Neural progenitor cell (in vitro differentiated cells): ENCODE results near the gene LY6G6F. TPM values are rescaled to one million over a fixed set of nuclear protein-coding genes. Genes with fewer than 3 reads are reported as not detected.
A peak's percentile ranks its signal among the peaks of the same experiment; 100 is the strongest.

ENCODE experiments used
- DNase-seq: peaks from one replicate; pipeline ENCODE4 v3.0.0-alpha.2; 2016; ENCODE audit warnings: low spot score
- H2AFZ ChIP-seq: fragments of 200-600 bp; sonication (generic); replicated peaks from 2 replicates; pipeline ENCODE4 v1.6.1; 2016; ENCODE audit warnings: antibody characterized with exemption
- H3F3A ChIP-seq: fragments of 200-600 bp; sonication (generic); 2 replicates; pipeline ENCODE4 v1.6.1; 2016; ENCODE audit warnings: antibody characterized with exemption, low read depth
- H3K27ac ChIP-seq: fragments of 200-600 bp; sonication (generic); 2 replicates; pipeline ENCODE4 v1.5.1; 2016; ENCODE audit warnings: mild to moderate bottlenecking
- H3K27me3 ChIP-seq: fragments of 200-600 bp; sonication (generic); 2 replicates; pipeline ENCODE4 v1.6.1; 2016; ENCODE audit warnings: mild to moderate bottlenecking, moderate library complexity
- H3K36me3 ChIP-seq: fragments of 200-600 bp; sonication (generic); 2 replicates; pipeline ENCODE4 v1.5.1; 2016
- H3K4me1 ChIP-seq: fragments of 200-600 bp; sonication (generic); 2 replicates; pipeline ENCODE4 v1.6.1; 2016; ENCODE audit warnings: mixed run types
- H3K4me2 ChIP-seq: fragments of 200-600 bp; sonication (generic); 2 replicates; pipeline ENCODE4 v1.6.1; 2016
- H3K4me3 ChIP-seq: fragments of 200-600 bp; sonication (generic); 2 replicates; pipeline ENCODE4 v1.5.1; 2016
- H3K79me2 ChIP-seq: fragments of 200-600 bp; sonication (generic); 2 replicates; pipeline ENCODE4 v1.6.1; 2016; ENCODE audit warnings: low read depth
- H3K9ac ChIP-seq: fragments of 200-600 bp; sonication (generic); 2 replicates; pipeline ENCODE4 v1.6.1; 2016
- H3K9me3 ChIP-seq: fragments of 200-600 bp; sonication (generic); 2 replicates; pipeline ENCODE4 v1.5.1; 2016; ENCODE audit warnings: low read depth
- H4K20me1 ChIP-seq: fragments of 200-600 bp; sonication (generic); 2 replicates; pipeline ENCODE4 v1.6.1; 2016; ENCODE audit warnings: low read depth
- H3K27ac Mint-ChIP-seq: 3 replicates; pipeline ENCODE4 v1.8.0; 2021; ENCODE audit warnings: mixed read lengths
- H3K27me3 Mint-ChIP-seq: 2 replicates; pipeline ENCODE4 v1.8.0; 2022; ENCODE audit warnings: low read depth, mild to moderate bottlenecking, inconsistent platforms, moderate library complexity, mixed read lengths; ENCODE audit not compliant: insufficient read depth
- H3K36me3 Mint-ChIP-seq: 3 replicates; pipeline ENCODE4 v1.8.0; 2021; ENCODE audit warnings: mixed read lengths
- H3K4me1 Mint-ChIP-seq: 3 replicates; pipeline ENCODE4 v1.8.0; 2021; ENCODE audit warnings: mixed read lengths
- H3K4me3 Mint-ChIP-seq: 3 replicates; pipeline ENCODE4 v1.8.0; 2021; ENCODE audit warnings: mild to moderate bottlenecking, moderate library complexity, mixed read lengths
- H3K9me3 Mint-ChIP-seq: 3 replicates; pipeline ENCODE4 v1.8.0; 2020; ENCODE audit warnings: mixed read lengths
- EZH2 ChIP-seq: fragments of 200-600 bp; sonication (generic); IDR thresholded peaks from 2 replicates; pipeline ENCODE4 v1.6.1; 2017; ENCODE audit warnings: antibody characterized with exemption, mild to moderate bottlenecking, moderate library complexity
- EZH2phosphoT487 ChIP-seq: fragments of 200-600 bp; sonication (generic); IDR thresholded peaks from 2 replicates; pipeline ENCODE4 v1.6.1; 2017; ENCODE audit warnings: antibody characterized with exemption
- total RNA-seq: library from RNA; depleted of rRNA; stranded (reverse); fragments of >200 nt; gene quantifications from 2 replicates; pipeline ENCODE4 v1.2.3, GENCODE V29; 2015; ENCODE audit warnings: low replicate concordance
- TF ChIP-seq, protein P1 (sequence below): fragments of 200-600 bp; sonication (generic); IDR thresholded peaks from 2 replicates; pipeline ENCODE4 v1.5.1; 2017; ENCODE audit warnings: antibody characterized with exemption, mild to moderate bottlenecking

LY6G6F gene
- total RNA-seq, 1 donor from 2014 or later = not detected

DNA sequence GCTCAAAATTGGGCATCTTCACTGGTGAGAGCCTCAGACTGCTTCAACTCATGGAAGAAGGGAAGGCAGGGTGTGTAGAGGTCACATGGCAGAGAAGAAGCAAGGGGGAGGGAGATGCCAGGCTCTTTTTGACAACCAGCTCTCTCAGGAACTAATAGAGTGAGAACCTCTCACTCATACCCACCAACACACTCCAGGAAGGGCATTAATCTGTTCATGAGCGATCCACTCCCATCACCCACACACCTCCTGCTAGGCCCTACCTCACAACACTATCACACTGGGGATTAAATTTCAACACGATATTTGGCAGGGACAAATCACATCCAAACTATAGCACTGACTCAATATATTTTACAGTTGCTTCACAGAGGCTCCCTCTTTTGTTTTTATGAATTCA, 35.1 kb downstream of the LY6G6F start:
- TF ChIP-seq, protein P1, sequence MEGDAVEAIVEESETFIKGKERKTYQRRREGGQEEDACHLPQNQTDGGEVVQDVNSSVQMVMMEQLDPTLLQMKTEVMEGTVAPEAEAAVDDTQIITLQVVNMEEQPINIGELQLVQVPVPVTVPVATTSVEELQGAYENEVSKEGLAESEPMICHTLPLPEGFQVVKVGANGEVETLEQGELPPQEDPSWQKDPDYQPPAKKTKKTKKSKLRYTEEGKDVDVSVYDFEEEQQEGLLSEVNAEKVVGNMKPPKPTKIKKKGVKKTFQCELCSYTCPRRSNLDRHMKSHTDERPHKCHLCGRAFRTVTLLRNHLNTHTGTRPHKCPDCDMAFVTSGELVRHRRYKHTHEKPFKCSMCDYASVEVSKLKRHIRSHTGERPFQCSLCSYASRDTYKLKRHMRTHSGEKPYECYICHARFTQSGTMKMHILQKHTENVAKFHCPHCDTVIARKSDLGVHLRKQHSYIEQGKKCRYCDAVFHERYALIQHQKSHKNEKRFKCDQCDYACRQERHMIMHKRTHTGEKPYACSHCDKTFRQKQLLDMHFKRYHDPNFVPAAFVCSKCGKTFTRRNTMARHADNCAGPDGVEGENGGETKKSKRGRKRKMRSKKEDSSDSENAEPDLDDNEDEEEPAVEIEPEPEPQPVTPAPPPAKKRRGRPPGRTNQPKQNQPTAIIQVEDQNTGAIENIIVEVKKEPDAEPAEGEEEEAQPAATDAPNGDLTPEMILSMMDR = no peak
- TF ChIP-seq EZH2phosphoT487 (no peak), EZH2 (no peak)
- Mint-ChIP-seq H3K36me3 (peaks cover 26% of the 10 kb centered on the region), H3K27me3 (peaks cover 11% of the 10 kb centered on the region), H3K4me1 (peaks cover 68% of the 10 kb centered on the region), H3K9me3 (no peaks in the 10 kb centered on the region), H3K4me3 (peak overlapping the region; percentile 94), H3K27ac (no peak overlapping the region)
- Histone ChIP-seq H3K27ac (no peak overlapping the region), H3K4me2 (no peak overlapping the region), H3K4me1 (peaks cover 58% of the 10 kb centered on the region), H3K4me3 (no peak overlapping the region), H3K9ac (no peak overlapping the region), H2AFZ (no peak overlapping the region), H3K9me3 (no peaks in the 10 kb centered on the region), H3K36me3 (no peaks in the 10 kb centered on the region), H4K20me1 (no peaks in the 10 kb centered on the region), H3K79me2 (peaks cover 14% of the 10 kb centered on the region), H3K27me3 (no peaks in the 10 kb centered on the region), H3F3A (peaks cover 54% of the 10 kb centered on the region)
- no peak for DNase-seq

DNA sequence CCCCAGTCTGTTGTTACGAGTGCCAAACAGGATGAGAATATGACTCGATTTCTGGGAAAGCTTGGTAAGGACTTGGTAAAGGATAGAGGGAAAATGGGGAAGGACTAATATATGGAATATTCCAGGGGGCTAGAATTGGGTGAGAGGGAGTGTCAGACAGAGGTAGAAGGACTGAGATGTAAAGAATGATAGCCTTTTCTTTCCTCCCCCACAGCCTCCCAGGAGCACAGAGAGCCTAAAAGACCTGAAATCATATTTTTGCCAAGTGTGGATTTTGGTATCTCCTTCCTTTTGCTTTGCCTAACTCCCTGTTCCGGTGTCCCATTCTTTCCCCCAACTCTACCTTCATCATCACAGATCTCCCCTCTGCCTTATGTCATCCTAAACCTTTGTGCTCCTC, 36.2 kb downstream of the LY6G6F start:
- Mint-ChIP-seq H3K4me1 (peaks cover 62% of the 10 kb centered on the region), H3K36me3 (peaks cover 33% of the 10 kb centered on the region), H3K27me3 (peaks cover 11% of the 10 kb centered on the region), H3K27ac (peak overlapping the region; percentile 42), H3K9me3 (no peaks in the 10 kb centered on the region), H3K4me3 (no peak overlapping the region)
- peaks cover 11% of the 10 kb centered on the region for H3K79me2 ChIP-seq
- H3K4me2 ChIP-seq = no peak overlapping the region
- no peaks in the 10 kb centered on the region for H3K36me3 ChIP-seq
- no peak overlapping the region for H3K9ac ChIP-seq
- H2AFZ ChIP-seq = no peak overlapping the region
- no peaks in the 10 kb centered on the region for H4K20me1 ChIP-seq
- TF ChIP-seq EZH2phosphoT487 (no peak), EZH2 (no peak)
- TF ChIP-seq, protein P1 = no peak
- no peaks in the 10 kb centered on the region for H3K9me3 ChIP-seq
- H3K4me1 ChIP-seq = peaks cover 47% of the 10 kb centered on the region
- H3K27me3 ChIP-seq = no peaks in the 10 kb centered on the region
- H3F3A ChIP-seq = peaks cover 43% of the 10 kb centered on the region
- no peak overlapping the region for H3K4me3 ChIP-seq
- no peak overlapping the region for H3K27ac ChIP-seq
- no peak for DNase-seq

DNA sequence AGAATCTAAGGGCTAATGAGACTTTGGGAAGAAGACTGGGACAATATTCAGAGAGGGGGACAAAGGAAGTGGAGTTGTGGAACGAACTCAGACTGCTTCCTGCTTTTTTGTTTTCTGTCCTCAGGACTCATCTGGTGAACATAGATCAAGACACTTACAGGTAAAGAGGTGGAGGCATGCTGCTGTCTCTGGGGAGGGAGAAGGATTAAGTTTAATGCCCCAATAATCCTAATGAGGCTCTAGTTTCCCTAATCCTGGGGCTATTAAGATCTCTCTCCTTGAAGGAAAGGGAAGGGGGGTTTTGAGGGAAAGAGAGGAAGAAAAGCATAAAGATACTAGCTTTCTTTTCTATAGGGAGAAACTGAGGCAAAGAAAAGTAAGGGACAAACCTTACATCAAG, 37.8 kb downstream of the LY6G6F start:
- Mint-ChIP-seq H3K9me3 (no peaks in the 10 kb centered on the region), H3K27ac (peak overlapping the region; percentile 47), H3K4me3 (peak overlapping the region; percentile 8), H3K36me3 (peaks cover 36% of the 10 kb centered on the region), H3K27me3 (peaks cover 11% of the 10 kb centered on the region), H3K4me1 (peaks cover 46% of the 10 kb centered on the region)
- peaks cover 32% of the 10 kb centered on the region for H3K4me1 ChIP-seq
- H2AFZ ChIP-seq = no peak overlapping the region
- peak overlapping the region; percentile 33 for H3K27ac ChIP-seq
- peaks cover 34% of the 10 kb centered on the region for H3F3A ChIP-seq
- TF ChIP-seq EZH2phosphoT487 (no peak), EZH2 (no peak)
- TF ChIP-seq, protein P1 = no peak
- no peak for DNase-seq
- no peak overlapping the region for H3K9ac ChIP-seq
- no peaks in the 10 kb centered on the region for H3K36me3 ChIP-seq
- peaks cover 11% of the 10 kb centered on the region for H3K79me2 ChIP-seq
- H4K20me1 ChIP-seq = no peaks in the 10 kb centered on the region
- H3K9me3 ChIP-seq = no peaks in the 10 kb centered on the region
- H3K4me2 ChIP-seq = peak overlapping the region; percentile 32
- no peaks in the 10 kb centered on the region for H3K27me3 ChIP-seq
- no peak overlapping the region for H3K4me3 ChIP-seq
